ENCODE results near the gene HDAC4.

The HDAC4 gene

DNA sequence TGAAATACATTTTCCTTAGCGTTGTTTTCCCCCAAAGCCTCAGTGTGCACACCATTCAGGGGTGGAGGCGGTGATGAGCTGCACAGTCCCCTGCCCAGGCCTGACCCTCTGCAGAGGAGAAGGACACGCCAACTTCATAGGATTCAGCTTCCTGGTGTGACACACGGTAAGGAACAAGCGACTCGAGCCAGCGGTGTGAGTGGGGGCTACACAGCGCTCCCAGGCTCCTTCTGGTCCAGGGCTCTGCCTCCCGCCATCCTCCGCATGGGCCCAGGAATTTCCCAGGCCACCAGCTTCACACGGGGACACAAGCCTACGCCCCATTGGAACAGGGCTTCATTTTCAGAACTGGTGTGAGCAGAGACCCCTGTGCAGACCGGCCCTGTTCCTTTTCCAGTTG, 272.1 kb downstream of the HDAC4 start:
- Histone ChIP-seq H3F3A (ENCODE audit: insufficient read depth, low read length) (no peaks in the 10 kb centered on the region), H3K79me2 (ENCODE audit: insufficient read depth, low read length) (no peaks in the 10 kb centered on the region), H3K9me3 (ENCODE audit: low read length) (no peaks in the 10 kb centered on the region), H3K36me3 (ENCODE audit: insufficient read depth, low read length) (no peaks in the 10 kb centered on the region), H3K4me3 (ENCODE audit: low read depth, low read length, poor library complexity, severe bottlenecking) (no peak overlapping the region), H3K9me2 (ENCODE audit: low read depth, low read length) (no peaks in the 10 kb centered on the region), H3K9ac (ENCODE audit: low read length) (no peak overlapping the region), H3K4me1 (ENCODE audit: insufficient read depth, low read length, severe bottlenecking) (no peaks in the 10 kb centered on the region), H3K27me3 (ENCODE audit: insufficient read depth, low read length) (no peaks in the 10 kb centered on the region), H3K27ac (ENCODE audit: low read depth, low read length, poor library complexity, severe bottlenecking) (no peak overlapping the region), H3K4me2 (ENCODE audit: low read length) (no peak overlapping the region), H4K20me1 (ENCODE audit: insufficient read depth, low read length) (no peaks in the 10 kb centered on the region), H2AFZ (ENCODE audit: low read length) (no peak overlapping the region)
- TF ChIP-seq, protein P1, sequence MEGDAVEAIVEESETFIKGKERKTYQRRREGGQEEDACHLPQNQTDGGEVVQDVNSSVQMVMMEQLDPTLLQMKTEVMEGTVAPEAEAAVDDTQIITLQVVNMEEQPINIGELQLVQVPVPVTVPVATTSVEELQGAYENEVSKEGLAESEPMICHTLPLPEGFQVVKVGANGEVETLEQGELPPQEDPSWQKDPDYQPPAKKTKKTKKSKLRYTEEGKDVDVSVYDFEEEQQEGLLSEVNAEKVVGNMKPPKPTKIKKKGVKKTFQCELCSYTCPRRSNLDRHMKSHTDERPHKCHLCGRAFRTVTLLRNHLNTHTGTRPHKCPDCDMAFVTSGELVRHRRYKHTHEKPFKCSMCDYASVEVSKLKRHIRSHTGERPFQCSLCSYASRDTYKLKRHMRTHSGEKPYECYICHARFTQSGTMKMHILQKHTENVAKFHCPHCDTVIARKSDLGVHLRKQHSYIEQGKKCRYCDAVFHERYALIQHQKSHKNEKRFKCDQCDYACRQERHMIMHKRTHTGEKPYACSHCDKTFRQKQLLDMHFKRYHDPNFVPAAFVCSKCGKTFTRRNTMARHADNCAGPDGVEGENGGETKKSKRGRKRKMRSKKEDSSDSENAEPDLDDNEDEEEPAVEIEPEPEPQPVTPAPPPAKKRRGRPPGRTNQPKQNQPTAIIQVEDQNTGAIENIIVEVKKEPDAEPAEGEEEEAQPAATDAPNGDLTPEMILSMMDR (IDR thresholded peaks at IDR 0.05; ENCODE audit: low read length) = no peak
- TF ChIP-seq EZH2 (IDR thresholded peaks at IDR 0.05; ENCODE audit: borderline replicate concordance, low read length) = no peak

DNA sequence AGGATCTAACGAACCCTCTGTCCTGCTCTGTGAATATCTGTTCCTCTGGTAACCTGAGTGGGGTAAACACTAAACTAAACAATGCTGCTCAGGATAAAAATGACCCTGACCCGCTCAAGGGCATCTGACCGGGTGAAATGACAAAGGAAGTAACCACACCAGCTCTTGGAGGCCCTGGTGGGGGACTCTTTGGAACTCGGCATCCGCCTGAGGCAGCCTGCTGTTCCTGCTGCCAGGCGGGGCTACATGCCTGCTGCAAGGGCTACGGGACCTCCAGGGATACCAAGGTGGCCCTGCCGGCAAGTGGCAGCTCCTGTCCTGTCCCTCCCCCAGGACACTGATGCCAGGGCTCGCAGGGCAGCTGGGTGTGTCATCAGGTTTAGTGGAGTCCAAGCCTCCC, 273.3 kb downstream of the HDAC4 start:
- Histone ChIP-seq H3K4me1 (ENCODE audit: insufficient read depth, low read length, severe bottlenecking) (no peaks in the 10 kb centered on the region), H3F3A (ENCODE audit: insufficient read depth, low read length) (no peaks in the 10 kb centered on the region), H3K9ac (ENCODE audit: low read length) (no peak overlapping the region), H3K4me3 (ENCODE audit: low read depth, low read length, poor library complexity, severe bottlenecking) (no peak overlapping the region), H3K79me2 (ENCODE audit: insufficient read depth, low read length) (no peaks in the 10 kb centered on the region), H3K27ac (ENCODE audit: low read depth, low read length, poor library complexity, severe bottlenecking) (no peak overlapping the region), H3K9me3 (ENCODE audit: low read length) (no peaks in the 10 kb centered on the region), H2AFZ (ENCODE audit: low read length) (no peak overlapping the region), H3K27me3 (ENCODE audit: insufficient read depth, low read length) (no peaks in the 10 kb centered on the region), H3K36me3 (ENCODE audit: insufficient read depth, low read length) (no peaks in the 10 kb centered on the region), H3K9me2 (ENCODE audit: low read depth, low read length) (no peaks in the 10 kb centered on the region), H3K4me2 (ENCODE audit: low read length) (no peak overlapping the region), H4K20me1 (ENCODE audit: insufficient read depth, low read length) (no peaks in the 10 kb centered on the region)
- no peak for TF ChIP-seq EZH2 (IDR thresholded peaks at IDR 0.05; ENCODE audit: borderline replicate concordance, low read length)
- TF ChIP-seq, protein P1 (IDR thresholded peaks at IDR 0.05; ENCODE audit: low read length) = no peak

DNA sequence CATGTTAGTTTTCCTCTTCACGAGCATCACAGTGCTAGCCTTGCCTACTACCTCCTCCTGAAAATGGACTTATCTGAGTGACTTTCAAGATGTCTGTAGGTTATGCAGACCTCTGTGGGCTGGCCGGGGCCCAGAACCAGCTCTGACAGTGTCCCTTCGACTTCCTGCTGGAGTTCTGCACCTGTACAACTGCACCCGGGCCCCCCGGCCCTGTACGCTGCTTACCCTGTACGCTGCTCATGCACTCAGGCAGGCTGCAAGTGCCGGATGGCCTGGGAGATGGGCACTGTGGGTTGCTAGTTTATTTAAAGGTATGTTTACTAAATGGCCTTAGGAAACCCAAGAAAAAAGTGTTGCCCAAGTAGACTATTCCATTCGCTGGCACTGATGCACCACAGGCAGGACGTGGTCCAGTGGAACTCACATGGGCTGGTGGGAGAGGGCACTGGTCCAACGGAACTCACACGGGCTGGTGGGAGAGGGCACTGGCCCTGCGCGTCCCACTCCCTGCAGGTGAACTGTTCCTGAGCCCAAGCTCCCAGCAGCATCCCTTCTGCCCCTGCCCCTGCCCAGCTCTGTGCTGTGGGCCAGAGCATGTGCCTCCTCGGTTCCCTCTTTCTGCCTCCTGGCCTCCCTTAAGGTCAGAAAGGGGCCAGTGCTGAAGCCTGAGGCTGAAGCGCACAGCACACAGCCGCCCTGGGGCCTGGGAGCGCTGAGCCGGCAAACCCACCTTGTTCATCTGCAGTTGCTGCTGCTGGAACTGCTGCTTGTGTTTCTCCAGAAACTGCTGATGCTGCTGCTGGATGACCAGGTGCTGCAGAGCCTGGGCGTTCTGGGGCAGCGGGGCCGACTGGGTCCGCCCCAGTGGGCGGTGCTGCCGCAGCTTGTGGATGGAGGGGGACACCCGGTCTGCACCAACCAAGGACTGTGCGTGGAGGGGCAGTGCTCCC, 274.8 kb downstream of the HDAC4 start:
- Histone ChIP-seq H3K9me2 (ENCODE audit: low read depth, low read length) (no peaks in the 10 kb centered on the region), H3K9ac (ENCODE audit: low read length) (no peak overlapping the region), H3K9me3 (ENCODE audit: low read length) (no peaks in the 10 kb centered on the region), H3K27ac (ENCODE audit: low read depth, low read length, poor library complexity, severe bottlenecking) (no peak overlapping the region), H3K79me2 (ENCODE audit: insufficient read depth, low read length) (no peaks in the 10 kb centered on the region), H4K20me1 (ENCODE audit: insufficient read depth, low read length) (no peaks in the 10 kb centered on the region), H3K4me1 (ENCODE audit: insufficient read depth, low read length, severe bottlenecking) (no peaks in the 10 kb centered on the region), H3K4me2 (ENCODE audit: low read length) (no peak overlapping the region), H3K27me3 (ENCODE audit: insufficient read depth, low read length) (no peaks in the 10 kb centered on the region), H3K36me3 (ENCODE audit: insufficient read depth, low read length) (no peaks in the 10 kb centered on the region), H2AFZ (ENCODE audit: low read length) (no peak overlapping the region), H3F3A (ENCODE audit: insufficient read depth, low read length) (no peaks in the 10 kb centered on the region), H3K4me3 (ENCODE audit: low read depth, low read length, poor library complexity, severe bottlenecking) (no peak overlapping the region)
- TF ChIP-seq EZH2 (IDR thresholded peaks at IDR 0.05; ENCODE audit: borderline replicate concordance, low read length) = no peak
- TF ChIP-seq, protein P1 (IDR thresholded peaks at IDR 0.05; ENCODE audit: low read length) = no peak
